ENCODE measurements around the gene SEC16A.
A peak's percentile ranks its signal among the peaks of the same experiment; 100 is the strongest.

The SEC16A gene

DNA sequence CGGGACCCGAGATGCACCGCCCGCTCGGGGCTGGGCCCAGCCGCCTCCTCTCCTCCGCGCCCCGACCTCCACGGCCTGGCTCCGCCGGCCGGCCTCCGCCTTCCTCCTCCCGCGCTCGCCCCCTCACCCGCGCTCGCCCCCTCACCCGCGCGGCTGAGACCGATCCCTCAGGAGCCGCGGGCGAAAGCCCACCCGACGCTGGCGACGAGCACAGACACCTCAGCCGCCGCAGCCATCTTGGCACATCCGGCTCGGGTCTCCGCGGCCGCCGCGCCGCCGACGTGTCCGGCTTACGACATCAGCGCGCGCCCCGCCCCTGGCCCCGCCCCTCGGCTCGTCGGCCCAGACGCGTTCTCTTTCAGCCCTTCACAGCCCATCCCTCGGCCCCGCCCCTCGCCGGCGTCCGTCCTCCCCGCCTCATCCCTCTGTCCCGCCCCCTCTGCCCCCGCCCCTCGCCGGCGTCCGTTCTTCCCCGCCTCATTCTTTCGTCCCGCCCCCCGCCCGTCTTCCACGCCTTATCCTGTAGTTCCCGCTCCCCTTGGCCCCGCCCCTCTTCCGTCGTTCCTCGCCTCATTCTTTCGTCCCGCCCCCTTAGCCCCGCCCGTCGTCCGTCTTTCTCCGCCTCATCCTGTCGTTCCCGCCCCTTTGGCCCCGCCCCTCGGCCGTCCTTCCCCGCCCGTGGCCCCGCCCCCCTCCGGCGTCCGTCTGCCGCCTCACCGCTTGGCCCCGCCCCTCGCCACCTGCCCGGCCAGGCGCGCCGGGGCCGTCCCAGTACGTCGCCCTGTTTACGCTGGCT is at the start of gene SEC16A:
SEC16A (minus strand) TSS at position 248 of the 796 bp plus-strand sequence. CDS start 5,425 bp downstream, outside the sequence.
- DNase-seq = peak; percentile 99

GRCh38 chr9:136531904-136532798 is 49.3 kb upstream of the SEC16A start:
- DNase-seq = no peak

DNA sequence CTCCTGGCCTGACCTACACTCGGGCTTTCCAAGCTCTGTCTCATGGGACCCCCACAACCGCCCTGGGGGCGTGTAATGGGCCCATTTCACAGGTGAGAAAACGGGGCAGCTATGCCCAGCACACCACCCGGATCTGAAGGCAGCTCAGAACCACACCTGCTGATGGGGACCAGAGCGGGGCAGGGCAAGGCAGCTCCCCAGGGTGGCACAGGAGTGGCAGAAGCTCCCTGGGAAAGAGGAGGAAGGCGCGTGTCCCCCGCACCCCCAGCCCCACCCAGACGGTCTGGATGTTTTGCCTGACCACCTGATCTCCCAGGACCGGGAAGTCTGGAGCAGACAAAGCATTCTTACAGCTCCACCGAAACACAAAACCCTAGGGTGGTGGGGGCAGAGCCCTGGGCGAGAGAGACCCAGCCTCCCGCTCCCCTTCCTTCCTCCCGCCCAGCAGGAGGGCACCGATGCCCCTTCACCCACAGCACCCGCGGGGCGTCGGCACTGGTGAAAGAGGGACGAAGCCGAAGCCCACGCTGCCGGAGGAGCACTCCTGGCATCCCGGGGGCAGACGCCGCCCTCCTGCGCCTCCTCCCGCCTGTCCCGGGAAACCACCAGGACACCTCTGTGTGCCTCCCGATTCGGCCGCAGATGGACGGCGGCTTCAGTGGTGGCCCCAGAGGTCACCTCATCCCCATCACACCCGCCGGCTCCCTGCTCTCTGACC is 48.5 kb upstream of the SEC16A start:
- DNase-seq = no peak

- no peak for DNase-seq
These were observed 47.7 kb upstream of the SEC16A start for GRCh38 chr9:136530461-136531089.

DNA sequence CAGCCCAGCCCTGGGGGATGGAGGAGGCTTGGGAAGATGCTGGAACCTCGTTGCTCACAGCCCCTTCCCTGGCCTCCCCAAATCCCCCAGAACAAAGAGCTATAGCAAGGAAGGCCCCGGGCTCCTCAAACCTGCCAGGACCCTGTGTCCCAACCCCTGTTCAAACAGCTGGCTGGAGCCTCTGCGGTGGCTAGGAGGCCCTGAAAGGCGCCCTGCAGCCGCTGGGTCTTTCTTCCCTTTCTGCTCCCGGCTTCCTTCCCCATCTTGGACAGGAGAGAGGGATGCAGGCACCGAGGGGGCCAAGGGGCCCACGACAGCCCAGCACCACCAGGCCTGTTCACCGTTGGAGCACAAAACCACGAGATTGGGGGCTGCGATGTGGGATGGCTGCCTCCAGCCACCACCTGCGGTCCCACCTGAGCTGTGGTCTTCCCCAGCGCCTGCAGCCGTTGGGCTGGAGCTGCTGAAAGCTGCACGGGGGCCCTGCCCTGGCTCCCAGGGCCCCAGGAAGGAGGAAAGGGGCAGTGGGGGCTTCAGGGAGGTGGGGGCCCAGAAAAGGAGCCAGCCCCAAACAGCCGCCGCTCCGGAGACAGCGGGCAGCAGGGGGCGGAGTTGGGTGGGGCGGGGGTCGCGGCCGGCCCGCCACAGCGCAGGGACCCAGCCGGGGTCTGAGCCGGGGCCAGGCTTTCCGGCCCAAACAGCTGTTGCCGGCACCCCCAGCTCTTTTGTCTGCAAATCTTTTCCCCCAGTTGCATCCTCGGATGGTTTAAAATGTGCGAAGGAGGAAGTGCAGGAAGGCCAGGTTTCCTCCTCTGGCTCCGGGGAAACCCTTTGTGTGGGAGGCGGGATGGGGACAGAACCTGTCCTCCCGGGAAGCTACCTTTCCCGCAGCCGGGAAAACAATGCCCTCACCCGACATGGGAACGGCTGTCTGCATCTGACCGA is 46.9 kb upstream of the SEC16A start:
- no peak for DNase-seq

DNA sequence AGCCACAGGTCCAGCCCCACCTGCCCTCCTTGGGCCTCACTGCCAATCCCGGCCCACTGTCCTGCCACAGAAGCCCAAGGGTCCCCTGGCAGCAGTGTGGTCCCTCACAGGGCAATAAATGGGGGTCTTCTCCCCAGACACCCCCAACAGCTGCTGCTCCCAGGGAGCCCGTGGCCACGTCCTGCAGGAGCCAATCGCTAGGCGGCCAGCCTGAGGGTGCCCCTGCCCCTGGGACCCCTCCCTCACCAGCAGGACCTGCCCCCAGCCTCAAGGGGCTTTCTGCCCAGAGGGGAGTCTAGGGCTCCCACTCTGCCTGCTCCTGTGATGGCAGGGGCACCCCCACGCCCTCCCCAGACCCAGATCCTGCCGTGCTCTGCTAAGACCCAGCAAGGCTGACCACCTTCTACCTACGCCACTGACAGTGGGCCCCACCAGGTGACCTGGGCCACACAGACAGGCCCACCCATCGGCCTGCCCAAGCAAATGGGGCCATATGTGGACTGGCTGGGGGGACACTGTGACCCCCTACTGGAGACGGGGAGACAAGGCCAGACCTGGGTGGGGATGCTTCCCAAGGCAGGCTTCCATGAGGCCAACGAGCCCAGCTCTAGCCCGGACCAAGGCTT is 46.0 kb upstream of the SEC16A start:
- no peak for DNase-seq

- DNase-seq = no peak
These were observed 45.2 kb upstream of the SEC16A start for GRCh38 chr9:136527721-136528710.

DNA sequence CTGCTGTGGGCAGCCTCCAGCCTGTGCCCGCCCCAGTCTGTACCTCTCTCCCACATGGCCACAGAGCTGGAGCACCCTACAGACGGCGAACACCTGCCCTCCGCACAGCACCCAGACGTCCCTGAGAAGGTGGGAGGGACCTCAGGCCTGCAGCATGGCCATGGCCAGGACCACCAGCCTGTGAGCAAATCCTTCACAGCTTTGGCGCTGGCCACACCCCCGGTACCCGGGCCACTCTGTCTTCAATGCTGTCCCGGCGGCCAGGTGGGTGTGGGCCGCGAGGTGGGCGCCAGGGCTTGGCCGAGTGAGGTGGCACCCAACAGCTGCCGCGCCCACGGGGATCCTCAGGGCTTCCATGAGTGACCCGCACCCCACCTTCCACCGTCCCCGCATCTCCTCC is 44.3 kb upstream of the SEC16A start:
- no peak for DNase-seq

GRCh38 chr9:136526625-136527066 is 43.8 kb upstream of the SEC16A start:
- no peak for DNase-seq

DNA sequence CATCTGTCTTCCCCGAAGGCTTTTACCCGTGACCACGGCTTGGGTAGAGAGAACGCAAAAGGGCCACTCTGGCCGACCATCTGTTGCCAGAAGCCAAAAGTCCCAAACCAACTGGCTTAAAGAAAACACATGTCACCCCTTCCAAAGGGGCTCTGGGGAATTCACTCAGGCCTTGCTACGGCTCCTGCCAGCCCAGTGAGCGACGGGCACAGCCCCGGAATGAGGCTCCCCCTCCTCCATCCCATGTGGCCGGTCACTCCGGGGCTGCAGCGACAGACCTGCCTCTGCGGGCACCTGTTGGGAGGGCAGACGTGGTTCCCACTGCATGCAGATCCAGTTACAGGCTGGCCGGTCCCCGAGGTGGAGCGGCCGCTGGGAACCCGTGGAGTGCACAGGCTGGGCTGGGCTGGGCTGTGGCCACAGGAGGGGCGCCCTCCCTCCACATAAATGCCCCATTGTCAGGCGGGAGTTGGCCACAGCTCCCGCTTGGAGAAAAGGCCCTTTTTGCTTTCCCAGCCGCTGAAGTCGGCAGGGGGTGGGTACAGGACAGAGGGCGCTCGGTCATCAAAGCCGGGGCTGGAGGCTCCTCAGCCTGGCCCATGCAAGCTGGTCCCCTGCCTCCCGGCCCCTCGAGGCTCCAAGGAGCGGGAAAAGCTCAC is 43.1 kb upstream of the SEC16A start:
- DNase-seq = no peak

DNA sequence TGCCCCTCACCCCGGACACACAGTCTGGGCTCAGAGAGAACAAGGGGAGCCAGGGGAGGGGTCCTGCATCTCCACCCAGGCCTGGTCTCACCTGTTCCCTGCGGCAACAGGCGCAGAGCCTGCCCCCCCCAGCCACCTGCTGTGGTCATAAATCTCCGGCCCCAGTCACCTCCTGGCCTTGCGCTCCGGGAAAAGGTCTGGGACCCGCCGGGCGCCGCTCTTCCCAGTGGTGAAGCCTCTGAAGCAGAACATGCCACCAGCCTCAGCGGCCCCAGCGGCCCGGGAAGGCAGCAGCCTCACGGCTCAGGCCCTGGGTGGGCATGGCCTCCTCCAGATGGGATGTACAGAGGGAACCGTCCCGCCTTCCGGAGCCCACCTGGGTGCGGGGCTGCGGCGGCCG is 42.4 kb upstream of the SEC16A start:
- DNase-seq = no peak

DNA sequence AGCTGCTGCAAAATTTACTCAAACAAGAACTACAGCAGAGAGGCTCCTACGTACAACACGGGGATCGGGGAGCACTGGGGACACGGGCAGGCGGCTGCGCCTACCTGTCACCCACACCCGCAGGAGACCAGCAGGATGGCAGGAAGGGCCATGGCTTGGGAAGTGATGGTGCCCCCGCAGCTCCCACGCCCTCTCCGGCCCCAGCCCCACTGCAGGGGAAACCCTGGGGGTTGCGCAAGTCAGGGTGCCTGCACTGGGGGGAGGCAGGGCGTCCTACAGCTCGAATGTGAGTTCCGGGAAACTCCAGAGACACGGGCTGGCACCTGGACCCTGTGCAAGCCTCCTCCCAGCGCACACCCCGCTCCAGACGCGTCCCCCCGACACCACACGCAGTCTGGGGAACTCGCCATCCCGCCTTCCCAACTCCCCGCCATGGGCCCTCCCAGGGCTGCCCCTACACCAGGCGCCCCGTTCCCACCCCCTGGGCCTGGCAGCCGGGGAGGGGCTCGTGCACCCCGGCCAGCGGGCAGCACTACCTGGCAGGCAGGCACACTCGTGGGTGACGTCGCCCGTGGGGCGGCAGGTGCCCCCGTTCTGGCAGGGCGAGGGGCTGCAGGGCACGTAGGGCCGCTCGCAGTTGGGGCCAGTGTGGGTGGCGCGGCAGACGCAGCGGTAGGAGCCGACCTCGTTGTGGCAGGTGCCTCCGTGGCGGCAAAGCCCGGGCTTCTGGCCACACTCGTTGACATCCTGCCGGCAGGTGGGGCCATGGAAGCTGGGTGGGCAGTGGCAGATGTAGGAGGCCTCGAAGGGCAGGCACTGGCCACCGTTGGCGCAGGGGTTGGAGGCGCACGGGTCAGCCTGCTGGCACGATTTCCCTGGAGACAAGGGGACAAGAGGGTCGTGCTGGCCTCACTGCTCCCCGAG is 39.7 kb upstream of the SEC16A start:
- no peak for DNase-seq

DNA sequence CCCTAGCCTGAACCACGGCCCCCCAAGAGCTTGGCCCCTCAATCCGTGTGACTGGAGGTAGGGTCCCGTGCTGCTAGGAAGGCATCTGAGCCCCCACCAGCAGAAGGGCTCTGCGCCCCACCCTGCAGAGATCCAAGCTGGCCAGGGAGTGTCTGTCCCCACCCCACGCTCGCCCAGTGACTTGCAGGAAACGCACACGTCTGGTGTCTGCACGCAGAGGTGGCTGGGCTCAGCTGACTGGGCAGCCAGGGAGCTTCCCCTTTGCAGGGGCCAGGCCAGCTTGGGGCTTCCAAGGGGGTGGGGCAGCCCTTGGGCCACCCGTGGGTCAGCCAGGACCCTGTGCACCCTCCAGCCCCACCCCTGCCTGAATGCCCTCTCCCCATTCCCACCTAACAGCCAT is 38.7 kb upstream of the SEC16A start:
- no peak for DNase-seq

DNA sequence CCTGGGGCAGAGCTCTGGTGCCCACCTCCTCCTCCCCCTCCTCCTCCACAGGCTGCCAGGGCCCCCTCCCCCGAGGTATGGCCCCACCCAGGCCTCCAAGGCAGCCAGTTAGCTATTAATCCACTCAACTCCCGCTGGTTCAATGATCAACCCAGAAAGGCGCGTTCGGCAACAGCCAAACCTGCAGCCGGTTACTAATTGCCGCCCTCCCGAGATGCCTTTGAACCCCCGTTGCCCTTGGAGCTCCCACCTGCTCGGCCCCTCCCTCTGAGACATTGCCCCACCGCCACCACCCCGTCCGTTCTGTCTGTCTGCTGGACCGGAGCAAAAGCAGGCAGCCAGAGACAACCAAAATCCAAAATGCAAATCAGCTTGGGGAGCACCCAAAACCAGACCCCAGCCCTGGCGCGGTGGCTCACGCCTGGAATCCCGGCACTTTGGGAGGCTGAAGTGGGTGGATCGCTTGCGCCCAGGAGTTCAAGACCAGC is 37.3 kb upstream of the SEC16A start:
- DNase-seq = no peak

DNA sequence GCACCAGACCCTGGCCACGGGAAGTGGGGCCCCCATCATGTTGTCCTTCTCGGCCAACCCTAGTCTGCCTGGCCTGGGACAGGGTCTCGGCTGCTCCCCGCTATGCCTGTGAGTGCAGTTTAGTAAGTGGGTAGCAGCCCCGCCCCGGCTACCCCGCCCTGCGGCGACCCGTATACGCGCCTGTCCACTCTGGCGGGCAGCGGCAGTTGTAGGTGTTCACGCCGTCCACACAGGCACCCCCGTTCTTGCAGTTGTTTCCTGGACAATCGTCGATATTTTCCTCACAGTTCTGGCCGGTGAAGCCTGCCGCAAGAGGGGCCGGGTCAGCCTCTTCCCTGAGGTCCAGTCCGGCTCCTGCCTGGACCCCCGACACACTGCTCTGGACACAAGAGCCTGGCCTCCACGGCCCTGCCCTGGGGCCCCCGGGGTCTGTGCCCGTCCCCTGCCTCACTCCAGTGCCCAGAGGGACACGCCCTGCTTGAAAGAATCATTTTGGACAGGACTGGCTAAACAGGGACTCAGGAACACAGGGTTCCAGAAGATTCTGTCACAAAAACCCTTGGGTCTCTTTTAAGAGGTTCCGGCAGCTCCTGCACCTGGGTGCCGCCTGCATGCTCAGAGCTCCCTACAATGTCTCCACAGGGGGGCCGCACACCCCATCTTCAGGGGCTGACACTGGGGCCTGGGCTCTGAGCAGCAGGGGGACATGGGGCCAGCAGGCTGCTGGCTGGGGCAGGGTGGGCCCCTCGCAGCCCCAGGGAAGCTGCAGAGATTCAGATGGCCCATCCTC is 36.6 kb upstream of the SEC16A start:
- no peak for DNase-seq

DNA sequence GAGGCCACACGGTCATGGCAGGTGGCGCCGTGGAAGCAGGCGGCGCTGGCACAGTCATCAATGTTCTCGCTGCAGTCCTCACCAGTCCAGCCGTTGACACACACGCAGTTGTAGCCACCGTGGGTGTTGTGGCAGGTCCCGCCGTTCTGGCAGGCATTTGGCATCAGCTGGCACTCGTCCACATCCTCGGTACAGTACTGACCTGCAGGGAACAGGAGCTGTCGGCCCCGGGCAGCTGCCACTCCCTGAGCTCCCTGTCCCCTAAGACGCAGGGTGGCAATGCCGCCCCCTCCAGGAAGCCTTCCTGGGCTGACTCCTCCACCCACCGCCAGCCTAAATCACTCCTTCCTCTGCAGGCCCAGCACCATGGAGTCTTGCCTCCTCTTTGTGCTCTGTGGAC is 35.8 kb upstream of the SEC16A start:
- DNase-seq = no peak

- DNase-seq = no peak
These were observed 35.1 kb upstream of the SEC16A start for GRCh38 chr9:136517950-136518349.

All from CD4-positive, alpha-beta T cell treated with Interleukin-17A for 1 hour (primary cell).